Natural killer cell (primary cell): ENCODE results near the gene BBX. TPM values are rescaled to one million over a fixed set of nuclear protein-coding genes. Genes with fewer than 3 reads are reported as not detected.

Source experiments
- ATAC-seq, 3 donors: fragments of 150-1000 bp in 2 of 3; fragments of 200-7000 bp in 1 of 3; cut with Tn5 transposase; 1 replicate in 1 of 3; 2 replicates in 2 of 3; pipeline ENCODE4 v1.10.0; 2021; ENCODE audit warnings: mild to moderate bottlenecking in 2 of 3, moderate library complexity in 2 of 3
- DNase-seq, 2 donors: peaks; one replicate each; pipeline versions ENCODE4 v3.0.0 to v3.0.0-alpha.2; 2013 to 2021; ENCODE audit warnings: mixed read lengths in 1 of 2
- H3K27ac ChIP-seq: one replicate; pipeline ENCODE4 v1.5.1; 2013; ENCODE audit warnings: mild to moderate bottlenecking, low read length
- H3K27me3 ChIP-seq: one replicate; pipeline ENCODE4 v1.6.1; 2013; ENCODE audit warnings: low read length; ENCODE audit not compliant: control insufficient read depth, insufficient read depth
- H3K36me3 ChIP-seq: one replicate; pipeline ENCODE4 v1.6.1; 2013; ENCODE audit warnings: low read length; ENCODE audit not compliant: control insufficient read depth, insufficient read depth
- H3K4me1 ChIP-seq: one replicate; pipeline ENCODE4 v1.6.1; 2013; ENCODE audit warnings: low read length; ENCODE audit not compliant: control insufficient read depth, insufficient read depth
- H3K4me3 ChIP-seq: one replicate; pipeline ENCODE4 v1.5.1; 2013; ENCODE audit warnings: low read length
- H3K9me3 ChIP-seq: one replicate; pipeline ENCODE4 v1.6.1; 2013; ENCODE audit warnings: low read length; ENCODE audit not compliant: control insufficient read depth, insufficient read depth
- H3K27ac Mint-ChIP-seq, 2 donors: one replicate each; pipeline ENCODE4 v1.8.0; 2022; ENCODE audit warnings: mild to moderate bottlenecking in 2 of 2, mixed read lengths in 2 of 2, moderate library complexity in 1 of 2
- H3K27me3 Mint-ChIP-seq, 2 donors: one replicate each; pipeline ENCODE4 v1.8.0; 2022; ENCODE audit warnings: low read depth in 2 of 2, mixed read lengths in 2 of 2
- H3K36me3 Mint-ChIP-seq: one replicate; pipeline ENCODE4 v1.8.0; 2022; ENCODE audit warnings: mixed read lengths
- H3K4me1 Mint-ChIP-seq, 2 donors: one replicate each; pipeline ENCODE4 v1.8.0; 2022; ENCODE audit warnings: mixed read lengths in 2 of 2
- H3K4me3 Mint-ChIP-seq: one replicate; pipeline ENCODE4 v1.8.0; 2022; ENCODE audit warnings: mild to moderate bottlenecking, moderate library complexity, mixed read lengths
- H3K9me3 Mint-ChIP-seq, 2 donors: one replicate each; pipeline ENCODE4 v1.8.0; 2022; ENCODE audit warnings: mixed read lengths in 2 of 2
- CTCF ChIP-seq: fragments of 200-600 bp; IDR thresholded peaks from one replicate; pipeline ENCODE4 v1.8.0; 2022; ENCODE audit warnings: antibody characterized with exemption
- WGBS: methylation state at CpG from one replicate; pipeline ENCODE4 v1.1.7; 2013; ENCODE audit warnings: missing lambda C conversion rate; ENCODE audit not compliant: insufficient coverage; 5-methylcytosine and 5-hydroxymethylcytosine counted together
- intact Hi-C: fragments of 100-400 bp; cut with micrococcal nuclease; formaldehyde crosslinking; loops from one replicate; pipeline ENCODE4 v1.14.2; 2022
- total RNA-seq, 4 donors: library from RNA; stranded (reverse); fragments of 120-200 nt in 1 of 4; gene quantifications; one replicate each; pipeline versions ENCODE4 v1.2.3 to v1.2.4, GENCODE V29; 2013 to 2022

The BBX gene
- total RNA-seq, 3 donors from 2014 or later (not counting 1 experiment from before 2014, with no cell fraction given) = 80.0 to 87.1 (median 83.4) TPM

DNA sequence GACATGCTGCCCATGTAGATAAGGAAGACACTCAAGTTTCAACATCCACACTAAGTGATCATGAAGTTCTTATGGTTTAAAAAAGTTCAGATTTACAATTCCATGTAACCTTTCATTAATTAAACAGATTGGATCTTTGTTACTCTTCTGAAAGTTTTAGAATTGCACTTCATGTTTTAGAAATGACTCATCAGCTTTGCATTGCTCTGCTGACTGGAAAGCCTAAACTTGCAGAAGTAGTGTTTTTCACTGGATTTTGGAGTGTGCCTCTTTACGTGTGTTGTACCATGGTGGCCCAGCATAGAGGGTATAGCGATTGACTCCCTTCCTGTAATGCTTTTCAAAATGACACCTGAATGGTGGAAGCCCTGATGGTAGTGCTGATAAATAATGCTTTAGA, 157.9 kb downstream of the BBX start:
- H3K36me3 Mint-ChIP-seq = no peaks in the 10 kb centered on the region
- no peak overlapping the region for H3K27ac ChIP-seq
- WGBS = 100% methylated on average over 2 of the region's 2 CpGs

DNA sequence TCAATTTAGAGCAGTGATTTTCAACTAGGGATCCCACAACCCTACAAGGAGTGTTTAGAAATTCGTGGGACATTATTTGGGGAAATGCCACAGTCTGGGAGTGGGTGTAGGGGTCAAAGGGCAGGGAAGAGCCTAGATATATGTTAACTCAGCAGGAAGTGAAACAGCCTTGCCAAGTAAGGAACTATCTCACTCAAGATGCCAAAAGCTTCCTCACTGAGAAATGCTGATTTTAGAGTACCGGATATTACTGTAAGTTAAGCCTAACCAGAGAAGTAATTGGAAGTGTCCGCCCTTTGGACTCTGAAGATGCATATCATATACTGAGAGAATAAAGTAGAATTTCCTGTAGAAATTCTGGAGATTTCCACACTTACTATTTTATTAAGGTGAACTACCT, 158.6 kb downstream of the BBX start:
- H3K27ac Mint-ChIP-seq = no peak overlapping the region
- no peaks in the 10 kb centered on the region for H3K9me3 ChIP-seq
- no peaks in the 10 kb centered on the region for H3K9me3 Mint-ChIP-seq
- TF ChIP-seq CTCF = no peak
- H3K4me3 ChIP-seq = no peak overlapping the region
- H3K36me3 Mint-ChIP-seq = no peaks in the 10 kb centered on the region
- intact Hi-C loops = no loop called here
- no peaks in the 10 kb centered on the region for H3K27me3 Mint-ChIP-seq
- ATAC-seq (no peak), DNase-seq (no peak)
- H3K27me3 ChIP-seq = no peaks in the 10 kb centered on the region
- H3K4me3 Mint-ChIP-seq = no peak overlapping the region
- peaks cover 3% of the 10 kb centered on the region for H3K36me3 ChIP-seq
- H3K4me1 Mint-ChIP-seq = peaks cover 35 to 47% of the 10 kb centered on the region in 2 donors
- H3K4me1 ChIP-seq = peaks cover 5% of the 10 kb centered on the region
- no peak overlapping the region for H3K27ac ChIP-seq
- WGBS = 95% methylated on average over 3 of the region's 3 CpGs

More for the DNA sequence above, 157.9 kb downstream of the BBX start:
- no peaks in the 10 kb centered on the region for H3K9me3 ChIP-seq
- Mint-ChIP-seq H3K27ac (no peak overlapping the region), H3K9me3 (no peaks in the 10 kb centered on the region), H3K4me1 (peaks cover 37 to 49% of the 10 kb centered on the region in 2 donors), H3K4me3 (no peak overlapping the region), H3K27me3 (no peaks in the 10 kb centered on the region)
- DNase-seq (no peak), ATAC-seq (no peak)
- no peaks in the 10 kb centered on the region for H3K27me3 ChIP-seq
- no peak overlapping the region for H3K4me3 ChIP-seq
- peaks cover 3% of the 10 kb centered on the region for H3K36me3 ChIP-seq
- TF ChIP-seq CTCF = no peak
- H3K4me1 ChIP-seq = peaks cover 5% of the 10 kb centered on the region
- intact Hi-C loops = no loop called here

DNA sequence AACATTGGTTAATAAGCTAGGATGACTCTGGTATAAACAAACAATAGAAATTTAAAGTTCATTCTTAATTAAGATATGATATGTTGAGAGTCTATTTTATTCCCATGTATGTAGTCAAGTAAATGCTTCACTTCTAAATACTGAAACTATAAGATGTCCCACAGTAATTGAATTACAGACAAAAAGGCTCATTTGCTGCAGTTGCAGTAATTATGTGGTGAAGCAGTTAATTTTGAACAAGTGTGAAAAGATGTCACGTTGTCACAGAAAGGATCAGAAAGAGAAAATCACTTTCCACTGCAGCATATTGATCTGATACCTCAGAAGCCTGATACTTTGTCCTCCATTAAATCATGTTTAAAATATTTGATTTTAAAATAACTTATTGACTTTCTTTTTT, 159.8 kb downstream of the BBX start:
- Mint-ChIP-seq H3K4me3 (no peak overlapping the region), H3K4me1 (peaks cover 31 to 44% of the 10 kb centered on the region in 2 donors), H3K9me3 (no peaks in the 10 kb centered on the region), H3K27ac (no peak overlapping the region), H3K27me3 (no peaks in the 10 kb centered on the region), H3K36me3 (no peaks in the 10 kb centered on the region)
- intact Hi-C loops = no loop called here
- H3K9me3 ChIP-seq = no peaks in the 10 kb centered on the region
- no peak overlapping the region for H3K27ac ChIP-seq
- no peak for ATAC-seq
- no peak for TF ChIP-seq CTCF
- no peak for DNase-seq
- no CpG with 5 or more reads among the region's 1 CpG for WGBS
- H3K4me3 ChIP-seq = no peak overlapping the region
- peaks cover 5% of the 10 kb centered on the region for H3K4me1 ChIP-seq
- H3K36me3 ChIP-seq = no peaks in the 10 kb centered on the region
- H3K27me3 ChIP-seq = no peaks in the 10 kb centered on the region

- Histone ChIP-seq H3K4me1 (peaks cover 5% of the 10 kb centered on the region), H3K36me3 (no peaks in the 10 kb centered on the region), H3K9me3 (no peaks in the 10 kb centered on the region), H3K27me3 (no peaks in the 10 kb centered on the region), H3K27ac (no peak overlapping the region), H3K4me3 (no peak overlapping the region)
- ATAC-seq (no peak), DNase-seq (no peak)
- H3K27ac Mint-ChIP-seq = no peak overlapping the region
- TF ChIP-seq CTCF = no peak
- no peaks in the 10 kb centered on the region for H3K27me3 Mint-ChIP-seq
- intact Hi-C loops = no loop called here
- H3K36me3 Mint-ChIP-seq = no peaks in the 10 kb centered on the region
- H3K4me1 Mint-ChIP-seq = peaks cover 31 to 44% of the 10 kb centered on the region in 2 donors
- no peaks in the 10 kb centered on the region for H3K9me3 Mint-ChIP-seq
- WGBS = 91% methylated on average over 4 of the region's 4 CpGs
- H3K4me3 Mint-ChIP-seq = no peak overlapping the region
Measured at GRCh38 chr3:107683447-107683846, 160.7 kb downstream of the BBX start.
